Measurements from ENCODE around the gene ACP6.
"Not testable (repeated sequence)": the region's sequence is repeated elsewhere in the genome, so short reads cannot be mapped to it uniquely, and the experiment has no call there.

ACP6 gene

DNA sequence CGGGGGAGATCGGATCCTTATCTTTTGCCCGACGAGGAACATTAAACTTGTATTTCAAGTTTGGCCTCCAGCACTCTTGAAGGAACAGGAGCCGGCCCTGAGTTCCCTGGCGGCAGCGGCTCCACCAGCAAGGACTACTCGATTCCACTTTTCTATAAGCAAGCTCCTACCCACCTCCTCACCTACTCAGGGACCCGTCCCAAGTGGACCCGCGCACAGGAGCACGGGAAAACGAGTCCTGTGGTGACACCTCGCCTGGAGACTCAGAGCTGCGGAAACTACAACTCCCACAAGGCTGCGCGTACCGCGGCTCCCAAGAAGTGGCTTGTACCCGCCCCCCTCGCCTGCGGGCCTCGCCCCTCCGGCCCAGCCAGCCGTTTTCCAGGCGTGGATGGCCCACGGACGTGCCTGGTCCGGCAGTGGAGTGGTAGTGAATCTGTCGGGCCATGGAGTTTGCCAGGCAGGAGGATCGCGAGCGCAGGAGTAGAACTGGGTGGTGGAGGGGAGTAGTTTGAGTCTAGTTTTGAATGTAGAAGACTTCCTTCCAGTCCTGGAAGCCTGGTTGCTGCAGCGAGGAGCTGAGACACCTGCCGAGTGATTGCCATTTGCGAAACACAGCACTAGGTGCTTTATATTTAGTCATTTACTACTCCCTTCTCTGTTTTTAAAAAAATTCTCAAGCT, at the start of gene ACP6:
TSS of gene ACP6 (minus strand) at position 206 of the 683 bp plus-strand sequence. CDS start 476 bp downstream, outside the sequence.
- DNase-seq, result peak; percentile 22 to 97 (median 89)

DNA sequence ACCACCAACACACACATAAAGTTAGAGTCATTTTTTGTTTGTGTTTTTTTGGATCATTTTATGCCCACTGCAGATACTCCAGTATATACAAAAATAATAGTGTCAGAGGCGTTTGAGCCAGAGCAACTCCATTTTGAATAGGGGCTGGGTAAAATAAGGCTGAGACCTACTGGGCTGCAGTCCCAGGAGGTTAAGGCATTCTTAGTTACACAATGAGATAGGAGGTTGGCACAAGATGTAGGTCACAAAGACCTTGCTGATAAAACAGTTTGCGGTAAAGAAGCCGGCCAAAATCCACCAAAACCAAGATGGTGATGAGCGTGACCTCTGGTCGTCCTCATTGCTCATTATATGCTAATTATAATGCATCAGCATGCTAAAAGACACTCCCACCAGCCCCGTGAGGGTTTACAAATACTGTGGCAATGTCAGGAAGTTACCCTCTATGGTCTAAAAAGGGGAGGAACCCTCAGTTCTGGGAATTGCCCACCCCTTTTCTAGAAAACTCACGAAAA, 49.4 kb upstream of the ACP6 start:
- no peak for DNase-seq

DNA sequence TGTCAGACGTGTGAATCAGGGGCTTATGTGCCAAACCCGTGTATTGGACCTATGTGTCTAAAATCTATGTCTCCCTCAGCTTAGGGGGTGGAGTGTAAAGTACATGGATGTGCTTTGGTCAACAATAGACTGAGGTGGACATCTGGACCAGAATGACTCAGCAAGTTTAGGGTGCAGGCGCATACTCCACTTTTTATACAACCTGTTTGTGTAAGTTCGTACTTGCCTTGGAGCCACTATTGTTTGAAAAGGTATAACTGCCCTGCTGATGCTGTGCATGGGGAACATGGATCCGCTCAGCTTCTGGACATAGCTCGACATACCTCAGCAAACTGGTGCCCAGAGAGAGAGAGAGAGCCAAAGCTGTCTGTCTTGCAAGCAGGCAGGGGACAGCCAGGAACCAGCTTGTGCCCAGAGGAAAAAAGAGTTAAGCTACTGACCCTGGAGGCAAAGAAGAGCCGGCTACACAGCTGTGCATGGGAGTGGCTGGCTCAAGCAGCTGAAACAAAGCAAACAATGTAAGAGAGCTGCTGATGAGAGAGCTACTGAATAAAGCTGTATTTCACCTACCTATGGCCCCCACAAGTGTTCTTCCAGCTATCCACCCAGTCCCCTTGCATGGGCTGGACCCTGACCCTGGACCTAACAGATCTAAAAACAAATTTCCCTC, 48.8 kb upstream of the ACP6 start:
- DNase-seq, result no peak

- DNase-seq, result no peak
Measured at GRCh38 chr1:147717706-147718097, 47.4 kb upstream of the ACP6 start.

- DNase-seq, result no peak
Measured at GRCh38 chr1:147717051-147717705, 46.9 kb upstream of the ACP6 start.

DNA sequence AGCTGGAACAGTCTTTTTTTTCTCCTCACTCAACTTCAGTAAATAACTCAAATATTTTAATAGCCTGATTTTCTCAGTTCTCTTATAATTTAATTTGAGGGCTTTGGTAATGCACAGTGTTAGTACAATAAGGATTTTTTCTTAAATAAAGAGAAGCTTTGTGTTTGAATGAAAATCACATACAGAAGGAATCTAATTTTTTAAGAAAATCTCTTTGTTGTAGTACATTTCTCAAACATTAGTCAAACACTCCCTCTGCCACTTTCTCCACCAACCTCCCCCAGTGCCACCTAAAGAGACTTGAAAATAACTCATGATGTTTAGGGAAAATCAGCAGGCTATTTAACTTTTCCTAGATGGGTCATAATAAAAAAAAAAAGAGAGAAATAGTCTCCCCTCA, 42.3 kb upstream of the ACP6 start:
- no peak for DNase-seq

DNA sequence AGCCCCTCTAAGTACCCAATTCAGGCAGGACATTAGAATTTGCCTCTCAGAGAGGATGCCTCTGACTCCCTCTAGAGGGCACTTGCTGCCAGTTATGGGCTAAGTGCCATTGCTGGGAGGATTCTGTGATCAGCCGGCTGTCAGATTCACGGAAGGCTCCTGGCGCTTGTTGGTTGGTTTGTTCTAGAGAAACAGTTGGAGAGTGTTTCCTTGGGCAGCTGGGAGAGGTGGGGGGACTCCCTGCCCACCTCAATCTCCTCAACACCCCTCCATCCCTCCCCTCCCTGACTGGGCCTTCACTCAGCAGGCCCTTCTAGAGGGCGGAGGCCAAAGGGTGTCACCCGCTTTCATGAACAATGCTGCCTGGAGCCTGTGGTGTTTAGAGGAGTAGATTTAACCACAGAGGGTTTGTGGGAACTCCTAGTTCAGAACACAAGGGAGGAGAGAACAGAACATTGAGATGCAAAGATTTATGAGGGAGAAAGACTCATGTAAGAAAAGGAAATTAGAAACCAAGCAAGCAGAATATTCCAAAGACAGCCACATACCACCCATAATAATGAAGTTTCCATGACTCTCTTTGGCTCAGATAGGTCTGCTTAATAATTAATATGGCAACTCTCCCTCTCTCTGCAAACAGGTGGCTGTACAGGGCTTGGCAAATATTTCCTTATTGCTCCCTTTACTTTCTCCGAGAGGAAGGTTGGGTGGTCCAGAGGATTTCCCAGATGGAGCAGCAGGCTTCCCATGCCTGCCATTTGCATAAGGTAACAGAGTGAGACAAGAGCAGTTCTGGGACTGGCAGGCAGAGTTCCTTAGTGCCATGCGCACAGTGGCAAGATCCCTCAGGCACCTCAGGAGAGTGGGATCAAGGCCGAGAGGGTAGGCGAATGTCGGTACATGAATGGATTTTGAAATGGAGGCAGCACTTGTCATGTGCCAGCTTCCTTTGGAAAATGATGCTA, 30.0 kb upstream of the ACP6 start:
- peak in 46 of 51 donors; percentile 4 to 73 (median 33) for DNase-seq

GRCh38 chr1:147699686-147700041, 29.3 kb upstream of the ACP6 start:
- DNase-seq, result no peak

GRCh38 chr1:147683163-147683763, 12.9 kb upstream of the ACP6 start:
- DNase-seq, result no peak

GRCh38 chr1:147680608-147681235, 10.4 kb upstream of the ACP6 start:
- not testable (repeated sequence) for DNase-seq

DNA sequence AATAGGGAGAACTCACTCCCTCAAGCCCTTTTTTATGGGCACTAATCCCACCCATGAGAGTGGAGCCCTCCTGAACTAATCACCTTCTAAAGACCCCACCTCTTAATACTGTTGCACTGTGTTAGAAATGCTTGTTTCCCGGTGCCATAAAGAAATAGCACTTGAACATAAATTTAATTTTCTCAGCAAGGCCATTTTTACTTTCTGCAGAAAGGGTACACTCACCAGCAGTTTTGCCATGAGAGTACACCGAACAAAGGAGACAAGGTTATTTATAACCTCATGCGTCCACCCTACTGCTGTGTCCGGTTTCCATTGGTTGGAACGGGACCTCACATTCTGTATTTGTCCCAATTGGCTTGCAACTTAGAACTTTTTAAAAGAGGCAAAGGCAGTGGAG, 7.4 kb upstream of the ACP6 start:
- DNase-seq, result not testable (repeated sequence)

- DNase-seq, result peak in 1 of 51 donors; percentile 6
Measured at GRCh38 chr1:147676311-147677085, 6.2 kb upstream of the ACP6 start.

- no peak for DNase-seq
Measured at GRCh38 chr1:147673816-147674215, 3.5 kb upstream of the ACP6 start.

GRCh38 chr1:147673406-147673805, 3.1 kb upstream of the ACP6 start:
- DNase-seq, result no peak

GRCh38 chr1:147669469-147670318, 630 bp downstream of the ACP6 start:
- DNase-seq, result peak in 37 of 51 donors; percentile 6 to 76 (median 49)

DNA sequence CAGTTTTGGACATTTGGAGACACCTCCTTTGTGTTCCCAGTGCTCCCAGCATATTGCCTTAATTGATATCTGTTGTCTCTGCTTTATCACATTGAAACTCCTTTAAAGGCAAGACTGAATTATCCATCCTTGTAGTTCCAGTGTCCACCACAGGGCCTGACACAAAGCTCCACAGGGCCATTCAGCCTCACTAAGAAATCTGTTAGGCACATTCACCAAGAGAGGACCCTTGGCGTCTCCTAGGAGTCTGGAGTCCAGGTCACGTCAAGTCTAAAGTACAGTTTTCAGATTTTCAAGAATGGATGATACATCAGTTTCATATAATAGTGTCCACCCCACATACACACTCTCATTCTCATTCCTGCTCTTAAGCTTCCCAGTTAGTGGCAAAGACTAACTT, 4.8 kb downstream of the ACP6 start:
- DNase-seq, result no peak

DNA sequence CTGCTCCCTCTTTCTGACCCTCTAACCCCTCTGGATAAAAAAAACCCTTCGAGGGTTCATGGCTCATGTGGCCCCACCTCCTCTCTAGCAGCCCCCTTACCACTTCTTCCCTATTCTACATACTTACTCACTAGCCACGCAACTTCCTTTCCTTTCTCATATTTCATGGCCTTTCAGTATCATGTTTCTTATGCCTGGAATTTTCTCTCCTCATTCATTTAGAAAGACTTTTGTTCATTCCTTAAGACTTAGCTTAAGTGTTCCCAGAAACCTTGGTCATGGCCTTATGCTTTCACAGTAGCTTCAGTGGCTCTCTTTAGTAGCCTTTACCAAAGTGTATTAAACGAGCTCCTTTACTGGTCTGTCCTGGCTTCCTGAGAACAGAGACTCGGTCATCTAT, 6.1 kb downstream of the ACP6 start:
- DNase-seq, result no peak

GRCh38 chr1:147654511-147654910, 15.8 kb downstream of the ACP6 start:
- DNase-seq, result no peak

DNA sequence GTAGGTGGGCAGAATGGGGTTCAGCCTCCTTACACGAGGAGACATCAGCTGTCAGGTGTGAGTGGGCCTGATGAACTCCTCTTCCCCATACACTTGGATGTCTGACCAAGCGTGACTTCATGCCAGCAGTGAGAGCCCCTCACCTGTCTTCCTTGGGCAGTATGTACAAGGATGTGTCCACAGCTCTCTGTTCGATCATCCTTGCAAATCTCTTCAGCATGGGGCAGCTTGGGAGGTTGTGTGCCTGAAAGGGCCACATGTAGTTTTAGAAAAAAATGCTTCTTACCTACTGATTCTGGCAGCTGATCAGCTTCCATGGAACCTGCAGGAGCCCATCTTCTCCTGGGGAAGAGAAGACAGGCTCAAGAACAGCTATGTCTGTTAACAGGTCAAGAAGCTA, 18.0 kb downstream of the ACP6 start:
- no peak for DNase-seq

All from hypothalamus (tissue), 51 donors.